Anterior cingulate cortex (tissue), 58 donors: ENCODE results near the gene ACTL8.

Experiments
- DNase-seq, 58 donors: peaks; one replicate each; lab custom pipeline; 2025; lab: John Stamatoyannopoulos, UW

The ACTL8 gene

DNA sequence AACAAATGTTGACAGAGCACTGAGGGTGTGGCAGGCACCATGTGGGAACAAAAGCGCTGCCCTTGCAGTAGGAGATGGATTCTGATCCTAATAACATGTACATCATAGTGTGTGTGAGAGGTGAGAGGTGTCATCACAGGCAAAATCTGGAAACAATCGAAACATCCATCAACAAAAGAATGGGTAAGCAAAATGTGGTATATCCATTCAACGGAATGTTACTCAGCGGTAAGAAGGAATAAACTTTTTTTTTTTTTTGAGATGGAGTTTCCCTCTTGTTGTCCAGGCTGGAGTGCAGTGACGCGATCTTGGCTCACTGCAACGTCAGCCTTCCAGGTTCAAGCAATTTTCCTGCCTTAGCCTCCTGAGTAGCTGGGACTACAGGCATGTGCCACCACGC lies 112.3 kb downstream of the ACTL8 start:
- no peak for DNase-seq

DNA sequence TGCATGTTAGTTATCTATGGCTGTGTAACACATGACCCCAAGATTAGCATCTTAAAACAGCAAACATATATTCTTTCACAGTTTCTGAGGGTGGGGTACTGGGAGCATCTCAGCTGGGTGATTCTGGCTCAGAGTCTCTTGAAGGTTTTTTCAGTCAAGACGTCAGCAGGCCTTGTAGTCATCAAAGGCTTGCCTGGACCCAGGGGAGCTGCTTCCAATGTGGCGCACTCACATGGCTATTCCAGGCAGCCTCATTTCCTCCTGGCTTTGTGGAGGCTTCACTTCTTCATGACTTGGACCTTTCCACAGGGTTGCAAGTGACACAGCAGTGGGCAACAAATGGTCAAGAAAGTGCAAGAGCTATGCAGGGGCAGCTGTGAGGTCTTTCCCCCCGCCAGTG lies 114.7 kb downstream of the ACTL8 start:
- DNase-seq = no peak

DNA sequence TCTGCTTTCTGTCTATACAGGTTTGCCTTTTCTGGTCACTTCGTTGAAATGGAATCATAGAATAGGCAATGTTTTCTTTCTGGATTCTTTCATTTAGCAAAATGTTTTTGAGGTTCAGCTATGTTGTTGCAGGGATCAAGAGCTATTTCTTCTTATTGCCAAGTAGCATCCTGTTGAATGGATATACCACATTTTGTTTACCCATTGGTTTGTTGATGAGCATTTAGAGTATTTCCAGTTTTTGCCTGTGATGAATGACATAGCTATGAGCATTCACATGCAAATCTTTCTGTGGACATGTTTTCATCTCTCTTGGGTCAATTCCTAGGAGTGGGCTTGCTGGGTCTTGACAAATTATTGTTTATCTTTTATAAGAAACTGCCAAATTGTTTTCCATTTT lies 115.5 kb downstream of the ACTL8 start:
- DNase-seq = no peak

DNA sequence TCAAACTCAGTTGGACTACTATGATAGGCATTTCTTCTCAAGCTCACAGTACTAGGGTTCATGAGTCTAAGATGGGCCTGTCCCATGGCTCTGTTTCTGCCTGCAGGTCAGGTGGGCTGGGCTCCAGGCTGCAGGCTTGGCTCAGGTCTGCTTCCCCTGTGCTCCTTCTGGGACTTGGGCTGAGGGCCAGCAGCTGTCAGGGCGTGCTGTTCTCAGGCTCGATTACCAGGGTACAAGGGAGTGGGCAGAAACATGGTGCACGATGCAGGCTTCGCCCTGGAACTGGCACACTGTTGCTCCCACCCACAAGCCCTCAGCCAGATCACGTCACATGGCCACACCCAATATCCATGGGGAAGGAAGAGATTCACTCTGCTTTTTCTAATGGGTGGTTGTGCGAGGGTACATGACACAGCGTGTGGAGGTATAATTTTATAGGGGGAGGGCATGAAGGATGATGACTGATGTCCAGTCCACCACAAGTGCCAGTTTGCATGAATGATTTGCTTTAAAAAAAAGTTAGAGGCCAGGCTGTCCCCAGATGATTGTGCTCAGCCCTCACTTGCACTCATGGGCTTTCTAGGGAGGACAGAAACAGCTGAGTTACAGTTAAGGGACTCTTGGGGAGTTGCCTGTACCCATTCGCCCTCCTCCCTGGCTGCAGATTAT lies 118.0 kb downstream of the ACTL8 start:
- no peak for DNase-seq

- DNase-seq = no peak
Observed at GRCh38 chr1:17874231-17874630, 119.1 kb downstream of the ACTL8 start.

- DNase-seq = no peak
Observed at GRCh38 chr1:17874710-17875109, 119.6 kb downstream of the ACTL8 start.

- no peak for DNase-seq
Observed at GRCh38 chr1:17875171-17875881, 120.2 kb downstream of the ACTL8 start.

- DNase-seq = no peak
Observed at GRCh38 chr1:17875882-17876280, 120.7 kb downstream of the ACTL8 start.
